GM12878 (cell line): Measurements from ENCODE around the gene ZFC3H1. TPM values are rescaled to one million over a fixed set of nuclear protein-coding genes. Genes with fewer than 3 reads are reported as not detected.

Experiments
- ATAC-seq: fragments of 200-7000 bp; cut with Tn5 transposase; 3 replicates; pipeline ENCODE4 v1.9.1; 2020; ENCODE audit warnings: mild to moderate bottlenecking, moderate library complexity
- BruUV-seq: library from RNA; stranded (reverse); fragments of 400-500 nt; replicated peaks from 2 replicates; lab custom pipeline; 2021; lab: Mats Ljungman, UMichigan
- CTCF ChIA-PET: fragments of 300-600 bp; sonication (Branson Sonifier 250); formaldehyde crosslinking; extraction: SDS; loops from one replicate; lab custom pipeline; 2021; ENCODE audit warnings: inconsistent platforms; lab: Yijun Ruan, JAX
- POLR2A ChIA-PET: fragments of 350-600 bp; formaldehyde crosslinking; extraction: SDS; loops from one replicate; lab custom pipeline; 2021; ENCODE audit warnings: inconsistent platforms; lab: Charles Lee
- RAD21 ChIA-PET: fragments of 300-600 bp; sonication (Branson Sonifier 250); formaldehyde crosslinking; loops from one replicate; lab custom pipeline; 2023; ENCODE audit warnings: antibody characterized with exemption; ENCODE audit not compliant: unreplicated experiment; lab: Charles Lee
- SMC1A ChIA-PET: fragments of 300-600 bp; sonication (Branson Sonifier 250); formaldehyde crosslinking; loops from one replicate; lab custom pipeline; 2023; ENCODE audit not compliant: unreplicated experiment, uncharacterized antibody; lab: Charles Lee
- DNase-seq: peaks from one replicate; pipeline ENCODE4 v3.0.0-alpha.2; 2011; ENCODE audit warnings: low read depth, low spot score
- FAIRE-seq: peaks from 3 replicates; lab custom pipeline; 2011; peaks lifted over from hg19 to GRCh38; lab: Jason Lieb, UNC
- H2AFZ ChIP-seq: 2 replicates; pipeline ENCODE4 v1.6.0; 2011; ENCODE audit warnings: low read depth, low read length, control low read depth; ENCODE audit not compliant: control insufficient read depth
- H3K27ac ChIP-seq: 2 replicates; pipeline ENCODE4 v1.5.1; 2011; ENCODE audit warnings: control low read depth; ENCODE audit not compliant: control insufficient read depth, insufficient read depth
- H3K27me3 ChIP-seq, 2 experiments: replicated peaks in 1 of 2; 2 replicates each; pipeline versions ENCODE4 v1.6.0 to v1.6.1; 2011; ENCODE audit warnings: low read length in 1 of 2; ENCODE audit not compliant: control insufficient read depth in 2 of 2, insufficient read depth in 2 of 2
- H3K36me3 ChIP-seq, 2 experiments: 2 replicates each; pipeline ENCODE4 v1.5.1; 2011; ENCODE audit warnings: low read length in 1 of 2; ENCODE audit not compliant: control insufficient read depth in 2 of 2, insufficient read depth in 2 of 2
- H3K4me1 ChIP-seq: 2 replicates; pipeline ENCODE4 v1.6.1; 2011; ENCODE audit warnings: mild to moderate bottlenecking, low read length, moderate library complexity, mixed read lengths; ENCODE audit not compliant: control insufficient read depth, insufficient read depth
- H3K4me2 ChIP-seq: 2 replicates; pipeline ENCODE4 v1.6.0; 2011; ENCODE audit warnings: control low read depth; ENCODE audit not compliant: control insufficient read depth, insufficient read depth
- H3K4me3 ChIP-seq: fragments of 200-600 bp; sonication (generic); 2 replicates; pipeline ENCODE4 v1.5.1; 2016
- H3K79me2 ChIP-seq: 2 replicates; pipeline ENCODE4 v1.6.0; 2011; ENCODE audit warnings: low read length; ENCODE audit not compliant: control insufficient read depth, insufficient read depth
- H3K9ac ChIP-seq: 2 replicates; pipeline ENCODE4 v1.8.0; 2011; ENCODE audit warnings: low read length, control low read depth, mixed read lengths; ENCODE audit not compliant: control insufficient read depth, insufficient read depth
- H3K9me3 ChIP-seq: replicated peaks from 3 replicates; pipeline ENCODE4 v1.5.1; 2011; ENCODE audit warnings: mild to moderate bottlenecking, low read length; ENCODE audit not compliant: control insufficient read depth, insufficient read depth
- H4K20me1 ChIP-seq: 2 replicates; pipeline ENCODE4 v1.6.0; 2011; ENCODE audit not compliant: control insufficient read depth, insufficient read depth
- HDGF ChIP-seq: fragments of 450-650 bp; IDR thresholded peaks from 2 replicates; pipeline ENCODE4 v1.6.1; 2016; ENCODE audit warnings: antibody characterized with exemption
- IKZF1 ChIP-seq: fragments of 450-650 bp; conservative IDR thresholded peaks from 2 replicates; pipeline ENCODE4 v1.6.1; 2017; ENCODE audit warnings: antibody characterized with exemption, mild to moderate bottlenecking
- LARP7 ChIP-seq: fragments of 450-650 bp; IDR thresholded peaks from 2 replicates; pipeline ENCODE4 v1.6.1; 2017; ENCODE audit warnings: mild to moderate bottlenecking
- MEF2A ChIP-seq: IDR thresholded peaks from 2 replicates; pipeline ENCODE4 v1.6.1; 2011; ENCODE audit warnings: low read depth, mild to moderate bottlenecking, low read length, moderate library complexity; ENCODE audit not compliant: insufficient read depth
- NRF1 ChIP-seq: conservative IDR thresholded peaks from 2 replicates; pipeline ENCODE4 v1.6.1; 2011; ENCODE audit warnings: mild to moderate bottlenecking, low read depth, low read length, improper control_type of control experiment
- SREBF1 ChIP-seq: IDR thresholded peaks from 2 replicates; pipeline ENCODE4 v1.6.1; 2012; ENCODE audit warnings: mild to moderate bottlenecking, low read length
- SUZ12 ChIP-seq: fragments of 200-600 bp; sonication (generic); IDR thresholded peaks from one replicate; pipeline ENCODE4 v1.6.1; 2018; ENCODE audit warnings: antibody characterized with exemption, mild to moderate bottlenecking; ENCODE audit not compliant: unreplicated experiment
- ZBED1 ChIP-seq: IDR thresholded peaks from 2 replicates; pipeline ENCODE4 v1.6.1; 2016; ENCODE audit warnings: borderline replicate concordance
- ZZZ3 ChIP-seq: IDR thresholded peaks from 2 replicates; pipeline ENCODE4 v1.6.1; 2011; ENCODE audit warnings: low read depth; ENCODE audit not compliant: control insufficient read depth, insufficient read length
- WGBS: methylation state at CpG from one replicate; pipeline ENCODE4 v1.1.6; 2016; ENCODE audit warnings: low lambda C conversion rate; ENCODE audit not compliant: insufficient replicate concordance, insufficient coverage; ENCODE audit errors: missing lambda C conversion rate; 5-methylcytosine and 5-hydroxymethylcytosine counted together
- in situ Hi-C: fragments of 300-500 bp; cut with MboI; formaldehyde crosslinking; loops from 9 replicates; pipeline ENCODE4 v1.14.3; 2018; ENCODE audit warnings: mixed read lengths
- intact Hi-C: fragments of 100-400 bp; cut with micrococcal nuclease; formaldehyde crosslinking; loops from one replicate; pipeline ENCODE4 v1.14.2; 2022; ENCODE audit not compliant: unreplicated experiment
- polyA plus RNA-seq, 11 experiments: library from polyadenylated mRNA; depleted of rRNA in 4 of 11; unstranded in 6 of 11; stranded (reverse) in 5 of 11; fragments of >200 nt; fragmentation: Nextera tagmentation in 4 of 11; fragmentation: Illumina TruSeq in 1 of 11; extraction: Ambion mirVana in 4 of 11; extraction: Trizol in 1 of 11; gene quantifications; 1 replicate in 1 of 11; 2 replicates in 10 of 11; pipeline versions ENCODE4 v1.2.1 to v1.2.3, GENCODE V29; 2011 to 2016; ENCODE audit warnings: inconsistent platforms in 2 of 11, missing spikeins in 2 of 11, low read depth in 1 of 11
- total RNA-seq, 4 experiments: library from RNA; depleted of rRNA in 3 of 4; stranded (reverse); fragments of >200 nt in 3 of 4; fragmentation: Illumina TruSeq in 1 of 4; extraction: Trizol in 1 of 4; gene quantifications; 2 replicates each; pipeline versions ENCODE4 v1.2.1 to v1.2.3, GENCODE V29; 2013 to 2021

Gene ZFC3H1
- total and polyA plus RNA-seq, 10 of the 15 experiments (the other 5 are each of a cell fraction or from before 2014, with no cell fraction given): 11.2 to 88.7 (median 25.9) TPM

DNA sequence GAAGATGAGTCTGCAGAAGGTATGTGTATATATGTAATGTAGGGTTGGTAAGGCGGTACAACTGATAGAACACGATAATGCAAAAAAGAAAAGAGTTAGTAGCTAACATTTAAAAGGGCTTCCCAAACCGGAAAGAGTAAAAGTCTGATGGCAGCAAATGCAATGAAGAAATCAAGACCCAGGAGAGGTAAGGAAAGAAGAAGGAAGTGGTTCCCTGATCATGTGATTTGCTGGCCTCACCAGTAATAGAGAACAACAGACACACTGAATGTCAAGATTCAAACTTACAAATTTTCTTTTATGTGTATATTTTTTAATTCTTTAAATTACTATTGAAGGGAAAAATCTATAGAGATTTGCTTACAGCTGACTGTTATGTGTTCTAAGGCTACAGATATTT is 18.4 kb downstream of the ZFC3H1 start:
- Histone ChIP-seq H3K36me3 (peaks cover 3 to 27% of the 10 kb centered on the region in 2 experiments), H2AFZ (no peak overlapping the region), H3K9ac (no peak overlapping the region), H3K79me2 (peaks cover 8% of the 10 kb centered on the region), H3K27me3 (no peaks in the 10 kb centered on the region), H3K4me2 (no peak overlapping the region)
- CTCF ChIA-PET: interaction anchor here (0.6 to 4.5 kb wide), 8 partner anchors 9 to 106 kb away, joined by 3 to 46 read pairs (median 4); partner anchors contain the start of gene TMEM19
- FAIRE-seq (no peak), ATAC-seq (no peak)
- POLR2A ChIA-PET: no interaction called here
- WGBS: 90% methylated on average over 3 of the region's 3 CpGs
- SMC1A ChIA-PET: interaction anchor here (0.9 to 3.7 kb wide), 7 partner anchors 9 to 253 kb away, joined by 3 to 30 read pairs (median 5); no protein-coding TSS in a partner anchor
- in situ Hi-C loops (no loop called here), intact Hi-C loops (no loop called here)
- TF ChIP-seq ZZZ3: no peak
- no peak for TF ChIP-seq IKZF1
- TF ChIP-seq HDGF: no peak
- no peak for TF ChIP-seq MEF2A
- no peak for TF ChIP-seq LARP7
- no peak for TF ChIP-seq SREBF1
- no peak for TF ChIP-seq NRF1
- TF ChIP-seq ZBED1: no peak
- TF ChIP-seq SUZ12: no peak
- TF ChIP-seq, all 136 proteins: peak for 0
- Histone ChIP-seq H3K27ac (no peak overlapping the region), H3K4me3 (no peak overlapping the region), H4K20me1 (no peaks in the 10 kb centered on the region), H3K9me3 (no peaks in the 10 kb centered on the region; the same call in 2 of the 3 replicates), H3K4me1 (peaks cover 7% of the 10 kb centered on the region)
- no peak for DNase-seq
- RAD21 ChIA-PET: interaction anchor here (0.9 to 2.8 kb wide), 3 partner anchors 15 to 102 kb away, joined by 3 to 15 read pairs (median 5); partner anchors contain the start of gene TMEM19
- BruUV-seq: no TSS peak
